Spleen (tissue), 11 donors: ENCODE results near the gene SHISAL2B. TPM values are rescaled to one million over a fixed set of nuclear protein-coding genes. Genes with fewer than 3 reads are reported as not detected.

Source experiments
- DNase-seq: peaks from one replicate; pipeline ENCODE4 v3.0.0-alpha.2; 2020
- H3K27ac ChIP-seq, 8 donors: fragments of 200-600 bp; sonication (generic) in 7 of 8; 1 replicate in 4 of 8; 2 replicates in 4 of 8; pipeline versions ENCODE4 v1.5.0 to v1.8.0; 2016 to 2021; ENCODE audit warnings: inconsistent platforms in 4 of 8, mild to moderate bottlenecking in 4 of 8, moderate library complexity in 1 of 8
- H3K27me3 ChIP-seq, 7 donors: fragments of 200-600 bp; sonication (generic) in 6 of 7; replicated peaks in 1 of 7; 1 replicate in 4 of 7; 2 replicates in 3 of 7; pipeline versions ENCODE4 v1.5.0 to v1.8.0; 2016 to 2021; ENCODE audit warnings: inconsistent platforms in 3 of 7, mild to moderate bottlenecking in 1 of 7
- H3K36me3 ChIP-seq, 6 donors: fragments of 200-600 bp; sonication (generic) in 5 of 6; 1 replicate in 4 of 6; 2 replicates in 2 of 6; pipeline versions ENCODE4 v1.5.0 to v1.8.0; 2016 to 2021; ENCODE audit warnings: inconsistent platforms in 2 of 6
- H3K4me1 ChIP-seq, 6 donors: fragments of 200-600 bp; sonication (generic) in 5 of 6; 1 replicate in 3 of 6; 2 replicates in 3 of 6; pipeline versions ENCODE4 v1.5.0 to v1.8.0; 2016 to 2021; ENCODE audit warnings: inconsistent platforms in 3 of 6
- H3K4me3 ChIP-seq, 8 donors: fragments of 200-600 bp; sonication (generic) in 7 of 8; 1 replicate in 4 of 8; 2 replicates in 4 of 8; pipeline versions ENCODE4 v1.5.0 to v1.8.0; 2016 to 2021; ENCODE audit warnings: inconsistent platforms in 4 of 8, mild to moderate bottlenecking in 4 of 8, moderate library complexity in 2 of 8
- H3K9me3 ChIP-seq, 8 donors: fragments of 200-600 bp; sonication (generic) in 7 of 8; 1 replicate in 4 of 8; 2 replicates in 4 of 8; pipeline versions ENCODE4 v1.5.0 to v1.8.0; 2016 to 2021; ENCODE audit warnings: inconsistent platforms in 4 of 8
- POLR2A ChIP-seq, 3 donors: fragments of 450-650 bp; IDR thresholded peaks; one replicate each; pipeline ENCODE4 v1.5.1; 2017; ENCODE audit warnings: antibody characterized with exemption in 3 of 3, mild to moderate bottlenecking in 1 of 3
- POLR2AphosphoS5 ChIP-seq, 3 donors: sonication (generic); formaldehyde crosslinking; IDR thresholded peaks; one replicate each; pipeline ENCODE4 v1.5.1; 2017; ENCODE audit warnings: antibody characterized with exemption in 3 of 3
- WGBS, 5 donors: extraction: QIAGEN DNeasy Blood & Tissue Kit in 3 of 5; methylation state at CpG; one replicate each; pipeline versions ENCODE4 v1.1.5 to v1.1.7; 2013 to 2018; 5-methylcytosine and 5-hydroxymethylcytosine counted together
- intact Hi-C: fragments of 100-400 bp; cut with DNase I; formaldehyde crosslinking; loops from one replicate; pipeline ENCODE4 v1.15.0; 2023; ENCODE audit warnings: low total_unique reads
- polyA plus RNA-seq, 3 donors: library from polyadenylated mRNA; stranded (reverse); fragments of 200-250 nt; gene quantifications; one replicate each; pipeline ENCODE4 v1.2.1, GENCODE V29; 2013
- total RNA-seq, 7 donors: library from RNA; depleted of rRNA in 3 of 7; stranded (reverse); fragments of >200 nt in 3 of 7; fragmentation: NEBNext Ultra II Directional in 4 of 7; extraction: Animal tissue kit (Norgen Biotek cat#: 25700) in 4 of 7; gene quantifications; one replicate each; pipeline versions ENCODE4 v1.1.0 to v1.2.1, GENCODE V29; 2016 to 2021
- TF ChIP-seq, protein P1 (sequence below), 11 experiments: fragments of 200-600 bp in 7 of 11; fragments of 450-650 bp in 4 of 11; sonication (generic) in 4 of 11; IDR thresholded peaks in 8 of 11; conservative IDR thresholded peaks in 3 of 11; 1 replicate in 7 of 11; 2 replicates in 4 of 11; pipeline versions ENCODE4 v1.4.0 to v1.8.0; 2016 to 2021; ENCODE audit warnings: antibody characterized with exemption in 11 of 11, inconsistent platforms in 4 of 11, mild to moderate bottlenecking in 1 of 11
- donor health status: healthy with polysubstance abuse.
- donor health status: DM: no; HTN: no; CAD: no; lungs with moderate emphysema.
- donor health status: DM: no; HTN: no; CAD: no.
- donor health status: Bipolar disorder and iron deficiency.
- donor health status: healthy.
- donor health status: DM: no; HTN: no; CAD: no.
- donor health status: DM: yes; HTN: yes; CAD: no.

Gene SHISAL2B
- total and polyA plus RNA-seq, 10 donors = not detected

DNA sequence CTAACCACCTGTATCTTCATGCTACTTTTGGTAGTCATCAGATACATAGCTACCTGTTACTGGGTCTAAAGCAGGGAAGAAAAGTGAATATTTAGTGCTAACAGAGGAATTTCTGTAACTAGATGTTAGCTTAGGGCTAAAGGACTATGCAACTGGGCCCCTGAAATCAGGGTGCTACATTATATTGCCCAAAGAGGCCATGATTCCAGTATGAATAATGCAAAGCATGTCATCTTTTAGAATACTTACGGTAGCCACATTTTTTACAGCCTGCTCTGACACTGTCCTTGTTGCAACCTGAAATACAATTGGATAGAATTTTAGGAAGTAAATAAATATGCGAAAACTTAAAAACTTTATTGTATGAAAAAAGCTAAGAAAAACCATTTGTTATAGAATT, 63.8 kb downstream of the SHISAL2B start:
- Histone ChIP-seq H3K27me3 (no peaks in the 10 kb centered on the region), H3K27ac (no peak overlapping the region), H3K4me3 (no peak overlapping the region), H3K36me3 (peaks cover 0 to 43% (median 9%) of the 10 kb centered on the region in 6 donors), H3K4me1 (peaks cover 0 to 4% (median 0%) of the 10 kb centered on the region in 6 donors), H3K9me3 (no peaks in the 10 kb centered on the region)
- DNase-seq = no peak
- TF ChIP-seq POLR2AphosphoS5 (IDR thresholded peaks at IDR 0.05) (no peak), POLR2A (IDR thresholded peaks at IDR 0.05) (no peak)
- TF ChIP-seq, protein P1, sequence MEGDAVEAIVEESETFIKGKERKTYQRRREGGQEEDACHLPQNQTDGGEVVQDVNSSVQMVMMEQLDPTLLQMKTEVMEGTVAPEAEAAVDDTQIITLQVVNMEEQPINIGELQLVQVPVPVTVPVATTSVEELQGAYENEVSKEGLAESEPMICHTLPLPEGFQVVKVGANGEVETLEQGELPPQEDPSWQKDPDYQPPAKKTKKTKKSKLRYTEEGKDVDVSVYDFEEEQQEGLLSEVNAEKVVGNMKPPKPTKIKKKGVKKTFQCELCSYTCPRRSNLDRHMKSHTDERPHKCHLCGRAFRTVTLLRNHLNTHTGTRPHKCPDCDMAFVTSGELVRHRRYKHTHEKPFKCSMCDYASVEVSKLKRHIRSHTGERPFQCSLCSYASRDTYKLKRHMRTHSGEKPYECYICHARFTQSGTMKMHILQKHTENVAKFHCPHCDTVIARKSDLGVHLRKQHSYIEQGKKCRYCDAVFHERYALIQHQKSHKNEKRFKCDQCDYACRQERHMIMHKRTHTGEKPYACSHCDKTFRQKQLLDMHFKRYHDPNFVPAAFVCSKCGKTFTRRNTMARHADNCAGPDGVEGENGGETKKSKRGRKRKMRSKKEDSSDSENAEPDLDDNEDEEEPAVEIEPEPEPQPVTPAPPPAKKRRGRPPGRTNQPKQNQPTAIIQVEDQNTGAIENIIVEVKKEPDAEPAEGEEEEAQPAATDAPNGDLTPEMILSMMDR (IDR thresholded peaks at IDR 0.05 in 8 of 11, conservative IDR thresholded peaks at IDR 0.05 in 3 of 11) = no peak
- WGBS, 5 donors = 89 to 100% (median 97%) methylated on average over 2 of the region's 2 CpGs
- intact Hi-C loops = no loop called here

DNA sequence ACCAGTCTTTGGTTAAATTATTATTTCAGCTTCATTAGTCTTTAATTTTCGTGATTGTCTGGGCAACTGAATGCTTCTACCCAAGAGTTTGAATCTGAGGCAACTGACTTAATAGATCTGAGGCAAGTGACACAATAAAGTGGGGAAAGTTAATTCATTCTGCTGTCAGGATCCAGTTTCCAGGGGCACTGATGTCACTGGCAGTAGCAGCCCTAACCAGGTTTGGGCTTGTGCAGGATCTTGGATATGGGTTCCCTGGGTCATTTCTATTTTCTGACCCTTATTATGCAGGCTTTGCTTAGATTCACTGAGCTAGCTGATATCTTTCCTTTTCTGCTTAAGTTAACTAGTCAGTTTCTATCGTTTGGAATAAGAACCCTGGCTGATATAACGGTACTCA, 68.6 kb downstream of the SHISAL2B start:
- no peak for DNase-seq
- H3K9me3 ChIP-seq = no peaks in the 10 kb centered on the region
- 85 to 95% (median 92%) methylated on average over 3 of the region's 3 CpGs for WGBS, 5 donors
- peaks cover 0 to 61% (median 8%) of the 10 kb centered on the region in 6 donors for H3K36me3 ChIP-seq
- peaks cover 0 to 40% (median 0%) of the 10 kb centered on the region in 6 donors for H3K4me1 ChIP-seq
- no peak overlapping the region for H3K27ac ChIP-seq
- no peak for TF ChIP-seq POLR2AphosphoS5 (IDR thresholded peaks at IDR 0.05)
- TF ChIP-seq, protein P1 (IDR thresholded peaks at IDR 0.05 in 8 of 11, conservative IDR thresholded peaks at IDR 0.05 in 3 of 11) = no peak
- no peak for TF ChIP-seq POLR2A (IDR thresholded peaks at IDR 0.05)
- no peaks in the 10 kb centered on the region for H3K27me3 ChIP-seq
- intact Hi-C loops = no loop called here
- no peak overlapping the region for H3K4me3 ChIP-seq

DNA sequence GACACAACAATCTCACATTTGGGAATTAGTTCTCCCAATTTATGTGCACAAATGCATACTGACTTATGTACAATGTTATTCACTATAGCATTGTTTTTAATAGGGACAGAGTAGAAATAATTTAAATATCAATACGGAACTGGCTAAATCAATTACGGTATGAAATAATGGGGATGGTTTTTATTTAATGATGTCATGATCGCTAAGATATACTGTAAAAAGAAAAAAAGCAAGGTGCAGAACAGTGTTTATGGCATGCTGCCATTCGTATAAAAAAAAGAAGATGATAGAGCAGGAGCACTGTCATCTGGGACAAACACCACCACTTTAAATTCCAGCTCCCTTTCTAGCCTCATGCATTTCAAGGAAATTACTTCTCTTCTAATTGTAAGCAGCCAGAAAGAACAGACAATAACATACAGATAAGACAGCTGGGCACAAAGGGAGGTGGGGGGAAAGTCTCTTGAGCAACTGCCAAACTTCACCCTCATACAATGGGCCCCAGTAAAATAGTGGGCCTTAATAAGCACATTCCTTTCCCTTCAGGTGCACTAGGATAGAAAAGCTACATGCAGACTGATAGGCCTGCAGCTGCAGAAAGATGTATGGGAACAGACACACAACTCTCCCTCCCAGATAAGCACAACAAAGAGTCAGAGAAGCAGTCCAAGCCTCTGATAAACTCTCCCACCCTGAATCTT, 69.8 kb downstream of the SHISAL2B start:
- peaks cover 0 to 51% (median 2%) of the 10 kb centered on the region in 6 donors for H3K4me1 ChIP-seq
- intact Hi-C loops = no loop called here
- no peak for DNase-seq
- no peaks in the 10 kb centered on the region for H3K27me3 ChIP-seq
- 81 to 97% (median 93%) methylated on average over 4 of the region's 4 CpGs for WGBS, 5 donors
- TF ChIP-seq, protein P1 (IDR thresholded peaks at IDR 0.05 in 8 of 11, conservative IDR thresholded peaks at IDR 0.05 in 3 of 11) = no peak
- TF ChIP-seq POLR2A (IDR thresholded peaks at IDR 0.05) = no peak
- no peak for TF ChIP-seq POLR2AphosphoS5 (IDR thresholded peaks at IDR 0.05)
- no peak overlapping the region for H3K4me3 ChIP-seq
- H3K36me3 ChIP-seq = peaks cover 0 to 61% (median 10%) of the 10 kb centered on the region in 6 donors
- H3K9me3 ChIP-seq = no peaks in the 10 kb centered on the region
- H3K27ac ChIP-seq = no peak overlapping the region

DNA sequence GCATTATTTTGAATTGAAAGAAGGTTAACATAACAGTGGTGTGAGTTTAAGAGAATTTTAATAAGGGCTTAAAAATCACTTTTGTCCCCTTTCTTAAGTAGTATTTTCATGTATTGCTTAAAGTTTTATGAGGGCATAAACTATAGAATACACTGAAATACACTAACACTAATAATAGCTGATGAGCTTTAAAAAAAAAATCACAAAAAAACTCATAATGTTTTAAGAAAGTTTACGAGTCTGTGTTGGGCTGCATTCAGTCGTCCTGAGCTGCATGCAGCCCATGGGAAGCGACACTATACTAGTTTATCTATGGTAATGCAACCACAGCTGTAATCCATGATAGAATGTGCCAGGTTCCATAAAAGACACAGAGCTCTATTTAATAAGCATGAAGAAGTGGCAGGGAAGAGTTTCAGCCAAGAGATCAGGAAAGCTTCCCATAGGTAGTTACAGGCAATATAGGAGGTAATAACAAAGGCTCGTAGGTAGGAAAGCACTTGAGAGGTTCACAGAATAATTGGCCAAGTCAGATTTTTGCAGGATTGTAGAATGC, 73.7 kb downstream of the SHISAL2B start:
- TF ChIP-seq, protein P1 (IDR thresholded peaks at IDR 0.05 in 8 of 11, conservative IDR thresholded peaks at IDR 0.05 in 3 of 11) = no peak
- TF ChIP-seq POLR2AphosphoS5 (IDR thresholded peaks at IDR 0.05) (no peak), POLR2A (IDR thresholded peaks at IDR 0.05) (no peak)
- Histone ChIP-seq H3K27me3 (no peaks in the 10 kb centered on the region), H3K9me3 (no peaks in the 10 kb centered on the region), H3K36me3 (peaks cover 0 to 56% (median 10%) of the 10 kb centered on the region in 6 donors), H3K4me3 (no peak overlapping the region), H3K27ac (no peak overlapping the region), H3K4me1 (peaks cover 17 to 79% (median 33%) of the 10 kb centered on the region in 6 donors)
- WGBS, 5 donors = 88 to 97% (median 92%) methylated on average over 4 of the region's 4 CpGs
- DNase-seq = no peak
- intact Hi-C loops = no loop called here
